OCI-LY1 (cell line): Measurements from ENCODE around the gene SLC7A6OS.

Experiments
- EZH2 ChIP-seq: fragments of 200-600 bp; sonication (generic), shearing (Covaris generic); IDR thresholded peaks from 2 replicates; pipeline ENCODE4 v1.8.0; 2017; ENCODE audit warnings: borderline replicate concordance, mixed run types, mild to moderate bottlenecking, antibody characterized with exemption, low read length, moderate library complexity, mixed read lengths
- TF ChIP-seq, protein P1 (sequence below): fragments of 200-600 bp; sonication (generic), shearing (Covaris generic); IDR thresholded peaks from 2 replicates; pipeline ENCODE4 v1.5.1; 2017; ENCODE audit warnings: mild to moderate bottlenecking, antibody characterized with exemption, low read length, moderate library complexity, mixed read lengths

DNA sequence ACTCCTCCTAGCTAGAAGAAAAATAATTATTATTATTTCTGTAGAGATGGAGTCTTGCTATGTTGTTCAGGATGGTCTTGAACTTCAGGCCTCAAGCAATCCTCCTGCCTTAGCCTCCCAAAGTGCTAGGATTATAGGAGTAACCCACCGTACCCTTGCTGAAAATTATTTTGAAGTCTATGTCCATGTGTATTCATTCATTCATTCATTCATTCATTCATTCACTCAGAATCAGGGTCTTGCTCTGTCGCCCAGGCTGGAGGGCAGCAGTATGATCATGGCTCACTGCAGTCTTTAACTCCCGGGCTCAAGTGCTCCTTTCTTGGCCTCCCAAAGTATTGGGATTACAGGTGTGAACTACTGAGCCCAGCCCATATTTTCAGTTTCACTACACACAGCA, 4.1 kb downstream of the SLC7A6OS start:
- TF ChIP-seq, protein P1, sequence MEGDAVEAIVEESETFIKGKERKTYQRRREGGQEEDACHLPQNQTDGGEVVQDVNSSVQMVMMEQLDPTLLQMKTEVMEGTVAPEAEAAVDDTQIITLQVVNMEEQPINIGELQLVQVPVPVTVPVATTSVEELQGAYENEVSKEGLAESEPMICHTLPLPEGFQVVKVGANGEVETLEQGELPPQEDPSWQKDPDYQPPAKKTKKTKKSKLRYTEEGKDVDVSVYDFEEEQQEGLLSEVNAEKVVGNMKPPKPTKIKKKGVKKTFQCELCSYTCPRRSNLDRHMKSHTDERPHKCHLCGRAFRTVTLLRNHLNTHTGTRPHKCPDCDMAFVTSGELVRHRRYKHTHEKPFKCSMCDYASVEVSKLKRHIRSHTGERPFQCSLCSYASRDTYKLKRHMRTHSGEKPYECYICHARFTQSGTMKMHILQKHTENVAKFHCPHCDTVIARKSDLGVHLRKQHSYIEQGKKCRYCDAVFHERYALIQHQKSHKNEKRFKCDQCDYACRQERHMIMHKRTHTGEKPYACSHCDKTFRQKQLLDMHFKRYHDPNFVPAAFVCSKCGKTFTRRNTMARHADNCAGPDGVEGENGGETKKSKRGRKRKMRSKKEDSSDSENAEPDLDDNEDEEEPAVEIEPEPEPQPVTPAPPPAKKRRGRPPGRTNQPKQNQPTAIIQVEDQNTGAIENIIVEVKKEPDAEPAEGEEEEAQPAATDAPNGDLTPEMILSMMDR = no peak
- no peak for TF ChIP-seq EZH2
